Urinary bladder (tissue), 4 donors: Measurements from ENCODE around the gene RSRC1. TPM values are rescaled to one million over a fixed set of nuclear protein-coding genes. Genes with fewer than 3 reads are reported as not detected.
A peak's percentile ranks its signal among the peaks of the same experiment; 100 is the strongest.
"Not testable (repeated sequence)": the region's sequence is repeated elsewhere in the genome, so short reads cannot be mapped to it uniquely, and the experiment has no call there.

Source experiments
- DNase-seq: peaks from one replicate; pipeline ENCODE4 v3.0.0-alpha.2; 2015; ENCODE audit errors: extremely low spot score
- H3K27ac ChIP-seq: one replicate; pipeline ENCODE4 v1.5.1; 2013; ENCODE audit warnings: low read depth, mild to moderate bottlenecking, moderate library complexity
- H3K36me3 ChIP-seq: one replicate; pipeline ENCODE4 v1.6.1; 2013; ENCODE audit warnings: mild to moderate bottlenecking, moderate library complexity; ENCODE audit not compliant: insufficient read depth
- H3K4me1 ChIP-seq: one replicate; pipeline ENCODE4 v1.6.1; 2013; ENCODE audit warnings: mild to moderate bottlenecking, moderate library complexity; ENCODE audit not compliant: insufficient read depth
- H3K4me3 ChIP-seq: one replicate; pipeline ENCODE4 v1.5.1; 2013; ENCODE audit warnings: low read depth, low read length
- whole genome bisulfite sequencing: extraction: QIAGEN DNeasy Blood & Tissue Kit; methylation state at CpG from one replicate; pipeline ENCODE4 v1.1.7; 2013; 5-methylcytosine and 5-hydroxymethylcytosine counted together
- polyA plus RNA-seq: library from polyadenylated mRNA; stranded (reverse); fragments of 200-250 nt; gene quantifications from one replicate; pipeline ENCODE4 v1.2.3, GENCODE V29; 2013
- total RNA-seq: library from RNA; depleted of rRNA; stranded (reverse); fragments of >200 nt; gene quantifications from one replicate; pipeline ENCODE4 v1.2.3, GENCODE V29; 2014
- donor health status: healthy with polysubstance abuse.
- donor health status: healthy.

The RSRC1 gene
- total and polyA plus RNA-seq, 2 donors = 29.3 to 70.6 TPM

- DNase-seq = no peak
- Histone ChIP-seq H3K4me3 (no peak overlapping the region), H3K4me1 (no peaks in the 10 kb centered on the region), H3K36me3 (no peaks in the 10 kb centered on the region), H3K27ac (peak overlapping the region; percentile 23)
These were observed 202.8 kb downstream of the RSRC1 start for GRCh38 chr3:158312560-158313141.

GRCh38 chr3:158313338-158313927 is 203.5 kb downstream of the RSRC1 start:
- H3K4me1 ChIP-seq = no peaks in the 10 kb centered on the region
- no peaks in the 10 kb centered on the region for H3K36me3 ChIP-seq
- H3K27ac ChIP-seq = no peak overlapping the region
- DNase-seq = no peak
- no peak overlapping the region for H3K4me3 ChIP-seq
- 38% methylated on average over 3 of the region's 3 CpGs for WGBS

GRCh38 chr3:158314426-158315357 is 204.8 kb downstream of the RSRC1 start:
- Histone ChIP-seq H3K4me1 (no peaks in the 10 kb centered on the region), H3K4me3 (no peak overlapping the region), H3K36me3 (no peaks in the 10 kb centered on the region), H3K27ac (no peak overlapping the region)
- WGBS = 95% methylated on average over 6 of the region's 6 CpGs
- DNase-seq = no peak

GRCh38 chr3:158329696-158330441 is 220.0 kb downstream of the RSRC1 start:
- 37% methylated on average over 21 of the region's 21 CpGs for WGBS
- not testable (repeated sequence) for H3K4me3 ChIP-seq, DNase-seq, H3K4me1 ChIP-seq, H3K27ac ChIP-seq, H3K36me3 ChIP-seq

GRCh38 chr3:158330870-158331269 is 221.0 kb downstream of the RSRC1 start:
- WGBS = 92% methylated on average over 1 of the region's 1 CpG

GRCh38 chr3:158333736-158334135 is 223.8 kb downstream of the RSRC1 start:
- no peak for DNase-seq
- Histone ChIP-seq H3K36me3 (no peaks in the 10 kb centered on the region), H3K27ac (no peak overlapping the region), H3K4me1 (no peaks in the 10 kb centered on the region), H3K4me3 (no peak overlapping the region)
- WGBS = 60% methylated on average over 1 of the region's 1 CpG

More at GRCh38 chr3:158330870-158331269, 221.0 kb downstream of the RSRC1 start:
- no peak overlapping the region for H3K27ac ChIP-seq
- H3K36me3 ChIP-seq = no peaks in the 10 kb centered on the region
- no peak overlapping the region for H3K4me3 ChIP-seq
- no peak for DNase-seq
- no peaks in the 10 kb centered on the region for H3K4me1 ChIP-seq

- Histone ChIP-seq H3K36me3 (no peaks in the 10 kb centered on the region), H3K4me3 (no peak overlapping the region), H3K27ac (no peak overlapping the region), H3K4me1 (no peaks in the 10 kb centered on the region)
- WGBS = 89% methylated on average over 7 of the region's 7 CpGs
- DNase-seq = no peak
These were observed 227.2 kb downstream of the RSRC1 start for GRCh38 chr3:158337110-158337509.

- H3K27ac ChIP-seq = no peak overlapping the region
- H3K4me1 ChIP-seq = no peaks in the 10 kb centered on the region
- no peaks in the 10 kb centered on the region for H3K36me3 ChIP-seq
- DNase-seq = no peak
- H3K4me3 ChIP-seq = no peak overlapping the region
These were observed 229.7 kb downstream of the RSRC1 start for GRCh38 chr3:158339638-158340037.

GRCh38 chr3:158340951-158341350 is 231.1 kb downstream of the RSRC1 start:
- DNase-seq, H3K36me3 ChIP-seq, H3K4me3 ChIP-seq, H3K4me1 ChIP-seq, H3K27ac ChIP-seq: not testable (repeated sequence)
- WGBS = over 99% methylated on average over 2 of the region's 2 CpGs

- DNase-seq = no peak
- Histone ChIP-seq H3K36me3 (no peaks in the 10 kb centered on the region), H3K27ac (no peak overlapping the region), H3K4me1 (no peaks in the 10 kb centered on the region), H3K4me3 (no peak overlapping the region)
- 76% methylated on average over 1 of the region's 1 CpG for WGBS
These were observed 238.1 kb downstream of the RSRC1 start for GRCh38 chr3:158347966-158348365.

- Histone ChIP-seq H3K27ac (no peak overlapping the region), H3K36me3 (no peaks in the 10 kb centered on the region), H3K4me3 (no peak overlapping the region), H3K4me1 (no peaks in the 10 kb centered on the region)
- no peak for DNase-seq
- WGBS = 92% methylated on average over 4 of the region's 4 CpGs
These were observed 241.1 kb downstream of the RSRC1 start for GRCh38 chr3:158350971-158351370.

GRCh38 chr3:158352551-158352950 is 242.7 kb downstream of the RSRC1 start:
- Histone ChIP-seq H3K27ac (no peak overlapping the region), H3K4me1 (no peaks in the 10 kb centered on the region), H3K36me3 (no peaks in the 10 kb centered on the region), H3K4me3 (no peak overlapping the region)
- 87% methylated on average over 4 of the region's 4 CpGs for WGBS
- DNase-seq = no peak

- 96% methylated on average over 2 of the region's 2 CpGs for WGBS
- H3K27ac ChIP-seq = no peak overlapping the region
- H3K4me1 ChIP-seq = no peaks in the 10 kb centered on the region
- no peak overlapping the region for H3K4me3 ChIP-seq
- H3K36me3 ChIP-seq = no peaks in the 10 kb centered on the region
- no peak for DNase-seq
These were observed 244.8 kb downstream of the RSRC1 start for GRCh38 chr3:158354713-158355112.
